ENCODE measurements around the gene PPEF2.

The PPEF2 gene

GRCh38 chr4:75841641-75842520, 60.4 kb downstream of the PPEF2 start:
- no peak overlapping the region for H3K27ac Mint-ChIP-seq
- DNase-seq: no peak
- H3K9me3 Mint-ChIP-seq: no peaks in the 10 kb centered on the region
- H3K4me1 Mint-ChIP-seq: peaks cover 7% of the 10 kb centered on the region
- no peaks in the 10 kb centered on the region for H3K27me3 Mint-ChIP-seq (ENCODE audit: low read depth, poor library complexity)
- no peak overlapping the region for H3K4me3 Mint-ChIP-seq
- no peaks in the 10 kb centered on the region for H3K36me3 Mint-ChIP-seq (ENCODE audit: low read depth)
- no peak for TF ChIP-seq CTCF (IDR thresholded peaks at IDR 0.05)

- Mint-ChIP-seq H3K4me1 (no peaks in the 10 kb centered on the region), H3K4me3 (no peak overlapping the region), H3K36me3 (ENCODE audit: low read depth) (no peaks in the 10 kb centered on the region), H3K27me3 (ENCODE audit: low read depth, poor library complexity) (peaks cover 10% of the 10 kb centered on the region), H3K9me3 (no peaks in the 10 kb centered on the region), H3K27ac (no peak overlapping the region)
- DNase-seq: no peak
- no peak for TF ChIP-seq CTCF (IDR thresholded peaks at IDR 0.05)
Observed at GRCh38 chr4:75834772-75835154, 67.5 kb downstream of the PPEF2 start.

- Mint-ChIP-seq H3K4me1 (no peaks in the 10 kb centered on the region), H3K9me3 (no peaks in the 10 kb centered on the region), H3K36me3 (ENCODE audit: low read depth) (no peaks in the 10 kb centered on the region)
Observed at GRCh38 chr4:75834095-75834771, 68.0 kb downstream of the PPEF2 start.

GRCh38 chr4:75831856-75832405, 70.3 kb downstream of the PPEF2 start:
- no peaks in the 10 kb centered on the region for H3K4me1 Mint-ChIP-seq
- H3K27me3 Mint-ChIP-seq (ENCODE audit: low read depth, poor library complexity): peaks cover 10% of the 10 kb centered on the region
- H3K4me3 Mint-ChIP-seq: no peak overlapping the region
- no peak for TF ChIP-seq CTCF (IDR thresholded peaks at IDR 0.05)
- no peak for DNase-seq
- no peaks in the 10 kb centered on the region for H3K36me3 Mint-ChIP-seq (ENCODE audit: low read depth)
- no peaks in the 10 kb centered on the region for H3K9me3 Mint-ChIP-seq
- H3K27ac Mint-ChIP-seq: no peak overlapping the region

More at GRCh38 chr4:75834095-75834771, 68.0 kb downstream of the PPEF2 start:
- Mint-ChIP-seq H3K27ac (no peak overlapping the region), H3K27me3 (ENCODE audit: low read depth, poor library complexity) (peaks cover 10% of the 10 kb centered on the region), H3K4me3 (no peak overlapping the region)
- no peak for DNase-seq
- no peak for TF ChIP-seq CTCF (IDR thresholded peaks at IDR 0.05)

- peaks cover 10% of the 10 kb centered on the region for H3K27me3 Mint-ChIP-seq (ENCODE audit: low read depth, poor library complexity)
- no peak overlapping the region for H3K4me3 Mint-ChIP-seq
Observed at GRCh38 chr4:75830906-75831305, 71.3 kb downstream of the PPEF2 start.

More at GRCh38 chr4:75830906-75831305, 71.3 kb downstream of the PPEF2 start:
- no peak for TF ChIP-seq CTCF (IDR thresholded peaks at IDR 0.05)
- DNase-seq: no peak
- H3K4me1 Mint-ChIP-seq: no peaks in the 10 kb centered on the region
- H3K36me3 Mint-ChIP-seq (ENCODE audit: low read depth): no peaks in the 10 kb centered on the region
- no peak overlapping the region for H3K27ac Mint-ChIP-seq
- no peaks in the 10 kb centered on the region for H3K9me3 Mint-ChIP-seq
